HUDEP-2 (cell line): ENCODE results near the gene FAS.
"Not testable (repeated sequence)": the region's sequence is repeated elsewhere in the genome, so short reads cannot be mapped to it uniquely, and the experiment has no call there.

Experiments
- DNase-seq, 76 experiments: peaks; one replicate each; lab custom pipeline; 2025; ENCODE audit not compliant: unreplicated experiment in 76 of 76; lab: John Stamatoyannopoulos, UW

Gene FAS

GRCh38 chr10:88991161-88991898 lies 732 bp downstream of the FAS start:
- DNase-seq = peak in 52 of 76 experiments; percentile 7 to 63 (median 35)

GRCh38 chr10:88991899-88992320 lies 1.3 kb downstream of the FAS start:
- peak in 4 of 76 experiments; percentile 4 to 30 (median 12) for DNase-seq

- DNase-seq = no peak
Measured at GRCh38 chr10:88992921-88993524, 2.4 kb downstream of the FAS start.

GRCh38 chr10:88994019-88994418 lies 3.4 kb downstream of the FAS start:
- DNase-seq = no peak

- DNase-seq = peak in 1 of 76 experiments; percentile 12
Measured at GRCh38 chr10:88995156-88995876, 4.7 kb downstream of the FAS start.

- DNase-seq = no peak
Measured at GRCh38 chr10:88996927-88997326, 6.3 kb downstream of the FAS start.

- no peak for DNase-seq
Measured at GRCh38 chr10:88999625-89000024, 9.0 kb downstream of the FAS start.

- no peak for DNase-seq
Measured at GRCh38 chr10:89001024-89001728, 10.6 kb downstream of the FAS start.

- DNase-seq = no peak
Measured at GRCh38 chr10:89001729-89002072, 11.1 kb downstream of the FAS start.

- no peak for DNase-seq
Measured at GRCh38 chr10:89002226-89002978, 11.8 kb downstream of the FAS start.

GRCh38 chr10:89003344-89003743 lies 12.7 kb downstream of the FAS start:
- DNase-seq = peak in 5 of 76 experiments; percentile 3 to 19 (median 9)

- no peak for DNase-seq
Measured at GRCh38 chr10:89007129-89007893, 16.7 kb downstream of the FAS start.

GRCh38 chr10:89018700-89019346 lies 28.2 kb downstream of the FAS start:
- DNase-seq = not testable (repeated sequence)

- DNase-seq = no peak
Measured at GRCh38 chr10:89019569-89020327, 29.1 kb downstream of the FAS start.

- not testable (repeated sequence) for DNase-seq
Measured at GRCh38 chr10:89021526-89021925, 30.9 kb downstream of the FAS start.

GRCh38 chr10:89022734-89023133 lies 32.1 kb downstream of the FAS start:
- DNase-seq = no peak

- no peak for DNase-seq
Measured at GRCh38 chr10:89025453-89025852, 34.9 kb downstream of the FAS start.

- DNase-seq = no peak
Measured at GRCh38 chr10:89029181-89029580, 38.6 kb downstream of the FAS start.
